Stimulated activated CD4-positive, alpha-beta T cell treated with anti-CD3 and anti-CD28 coated beads, TNF-alpha, amount 100 ng/mL, for 4 hours (primary cell): Measurements from ENCODE around the gene PRKAA1.
"Not testable (repeated sequence)": the region's sequence is repeated elsewhere in the genome, so short reads cannot be mapped to it uniquely, and the experiment has no call there.

Experiments used
- DNase-seq, 3 experiments: peaks; one replicate each; pipeline ENCODE4 v3.0.0-alpha.2; 2020; ENCODE audit warnings: low read depth in 3 of 3

The PRKAA1 gene

GRCh38 chr5:40734986-40735385, 63.2 kb downstream of the PRKAA1 start:
- DNase-seq: no peak

- DNase-seq: no peak
Measured at GRCh38 chr5:40733879-40734563, 64.2 kb downstream of the PRKAA1 start.

GRCh38 chr5:40733434-40733833, 64.7 kb downstream of the PRKAA1 start:
- DNase-seq: no peak

- not testable (repeated sequence) for DNase-seq
Measured at GRCh38 chr5:40722497-40722911, 75.7 kb downstream of the PRKAA1 start.

DNA sequence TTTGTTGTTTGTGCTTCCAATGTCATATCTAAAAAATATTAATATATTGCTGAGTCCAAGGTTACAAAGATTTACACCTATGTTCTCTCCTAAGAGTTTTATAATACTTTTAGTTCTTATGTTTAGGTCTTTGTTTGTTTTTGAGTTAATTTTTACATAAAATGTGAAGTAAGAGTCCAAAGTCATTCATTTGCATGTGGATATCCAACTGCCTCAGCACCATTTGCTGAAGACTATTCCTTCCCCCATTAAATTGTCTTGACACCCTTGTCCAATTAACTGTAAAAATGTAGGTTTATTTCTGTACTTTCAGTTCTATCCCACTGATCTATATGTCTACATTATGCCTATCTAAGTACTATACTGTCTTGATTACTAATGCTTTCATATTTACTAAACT, 78.1 kb downstream of the PRKAA1 start:
- no peak for DNase-seq

DNA sequence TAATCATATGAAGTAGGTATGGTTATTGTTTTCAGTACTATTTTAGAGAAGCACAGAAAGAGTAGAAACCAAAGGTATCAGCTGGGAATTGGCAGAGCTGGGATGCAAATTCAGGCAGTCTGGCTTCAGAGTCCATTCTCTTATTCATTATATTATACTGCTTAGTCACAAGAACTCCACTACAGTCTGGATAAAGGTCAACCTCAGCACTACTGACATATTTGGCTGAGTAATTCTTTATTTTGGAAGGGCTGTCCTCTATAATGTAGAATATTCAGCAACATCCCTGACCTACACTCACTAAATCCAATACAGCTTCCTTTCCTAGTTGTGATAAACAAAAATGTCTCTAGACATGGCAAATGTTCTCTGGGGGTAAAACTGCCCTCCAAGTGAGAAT, 80.9 kb downstream of the PRKAA1 start:
- no peak for DNase-seq

- no peak for DNase-seq
Measured at GRCh38 chr5:40716590-40716989, 81.6 kb downstream of the PRKAA1 start.

DNA sequence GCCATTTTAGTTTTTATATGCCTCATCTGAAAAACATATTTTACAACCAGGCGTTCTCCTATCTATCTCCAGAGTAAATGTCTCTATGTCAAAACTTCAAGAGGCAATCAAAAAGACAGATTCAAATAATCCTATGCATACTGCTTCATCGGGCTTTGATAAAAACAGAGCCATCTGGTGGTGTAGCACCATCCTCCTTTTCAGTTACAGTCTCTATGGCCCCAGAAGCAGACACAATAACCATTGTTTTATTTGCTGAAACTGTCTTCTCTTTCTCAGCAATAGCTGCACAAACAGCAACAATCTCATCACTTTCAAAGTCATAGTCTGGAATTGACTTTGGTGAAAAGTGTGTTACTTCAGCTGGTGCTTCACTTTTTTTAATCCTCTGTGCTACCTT, 82.2 kb downstream of the PRKAA1 start:
- DNase-seq: no peak

DNA sequence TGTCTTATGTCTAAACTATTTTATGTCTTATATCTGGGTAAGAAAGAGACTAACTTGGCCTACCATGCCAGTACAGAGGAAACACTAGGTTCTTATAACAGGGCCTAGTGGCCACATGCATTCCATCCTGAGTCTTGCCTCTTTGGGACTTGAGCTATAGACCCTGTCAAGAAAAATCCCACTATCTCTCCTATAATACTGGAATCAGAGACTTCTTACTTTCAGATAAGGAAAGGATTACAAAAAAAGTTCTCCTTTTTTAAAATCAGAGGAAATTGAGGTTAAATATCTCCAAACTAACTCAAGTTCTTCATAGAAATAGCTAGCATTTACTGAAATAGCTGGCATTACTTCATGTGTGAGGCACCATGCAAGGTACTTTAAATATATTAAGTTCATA, 84.2 kb downstream of the PRKAA1 start:
- no peak for DNase-seq

DNA sequence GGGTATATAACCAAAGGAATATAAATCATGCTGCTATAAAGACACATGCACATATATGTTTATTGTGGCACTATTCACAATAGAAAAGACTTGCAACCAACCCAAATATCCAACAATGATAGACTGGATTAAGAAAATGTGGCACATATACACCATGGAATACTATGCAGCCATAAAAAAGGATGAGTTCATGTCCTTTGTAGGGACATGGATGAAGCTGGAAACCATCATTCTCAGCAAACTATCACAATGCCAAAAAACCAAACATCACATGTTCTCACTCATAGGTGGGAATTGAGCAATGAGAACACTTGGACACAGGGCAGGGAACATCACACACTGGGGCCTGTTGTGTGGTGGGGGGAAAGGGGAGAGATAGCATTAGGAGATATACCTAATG, 87.6 kb downstream of the PRKAA1 start:
- DNase-seq: not testable (repeated sequence)
